Loucy (cell line): ENCODE measurements around the gene CXCR3.

Source experiments
- CTCF ChIP-seq: fragments of 200-600 bp; sonication (generic); conservative IDR thresholded peaks from 2 replicates; pipeline ENCODE4 v1.5.1; 2014; ENCODE audit warnings: mild to moderate bottlenecking, antibody characterized with exemption, low read length
- EZH2phosphoT487 ChIP-seq: fragments of 200-600 bp; IDR thresholded peaks from 2 replicates; pipeline ENCODE4 v1.6.1; 2018; ENCODE audit warnings: antibody characterized with exemption, mild to moderate bottlenecking, moderate library complexity, borderline replicate concordance

- TF ChIP-seq EZH2phosphoT487, result no peak
- no peak for TF ChIP-seq CTCF
Measured at GRCh38 chrX:71625471-71625870, 7.2 kb upstream of the CXCR3 start.
